ENCODE results near the gene NCAN.

NCAN gene

DNA sequence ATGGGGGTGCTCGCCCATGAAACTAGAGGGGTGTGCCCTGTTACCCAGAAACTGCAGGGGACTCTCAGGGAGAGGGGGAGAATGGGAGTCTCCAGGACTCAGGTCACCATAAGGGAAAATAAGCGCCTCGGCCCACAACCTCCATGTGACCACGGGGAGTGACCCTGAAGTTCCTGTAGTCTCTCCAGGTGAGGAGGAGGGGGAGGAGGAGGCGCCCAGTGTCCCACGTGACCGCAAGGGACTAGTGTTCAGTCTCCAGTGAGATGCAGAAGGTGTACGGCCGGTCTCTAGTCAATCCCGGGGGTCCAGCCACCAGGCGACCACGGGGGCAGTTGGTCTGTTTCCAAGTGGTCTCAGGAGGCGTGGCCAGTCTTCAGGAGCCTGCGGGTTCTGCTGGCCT is 45.4 kb downstream of the NCAN start:
- TF ChIP-seq, protein P1, sequence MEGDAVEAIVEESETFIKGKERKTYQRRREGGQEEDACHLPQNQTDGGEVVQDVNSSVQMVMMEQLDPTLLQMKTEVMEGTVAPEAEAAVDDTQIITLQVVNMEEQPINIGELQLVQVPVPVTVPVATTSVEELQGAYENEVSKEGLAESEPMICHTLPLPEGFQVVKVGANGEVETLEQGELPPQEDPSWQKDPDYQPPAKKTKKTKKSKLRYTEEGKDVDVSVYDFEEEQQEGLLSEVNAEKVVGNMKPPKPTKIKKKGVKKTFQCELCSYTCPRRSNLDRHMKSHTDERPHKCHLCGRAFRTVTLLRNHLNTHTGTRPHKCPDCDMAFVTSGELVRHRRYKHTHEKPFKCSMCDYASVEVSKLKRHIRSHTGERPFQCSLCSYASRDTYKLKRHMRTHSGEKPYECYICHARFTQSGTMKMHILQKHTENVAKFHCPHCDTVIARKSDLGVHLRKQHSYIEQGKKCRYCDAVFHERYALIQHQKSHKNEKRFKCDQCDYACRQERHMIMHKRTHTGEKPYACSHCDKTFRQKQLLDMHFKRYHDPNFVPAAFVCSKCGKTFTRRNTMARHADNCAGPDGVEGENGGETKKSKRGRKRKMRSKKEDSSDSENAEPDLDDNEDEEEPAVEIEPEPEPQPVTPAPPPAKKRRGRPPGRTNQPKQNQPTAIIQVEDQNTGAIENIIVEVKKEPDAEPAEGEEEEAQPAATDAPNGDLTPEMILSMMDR (IDR thresholded peaks at IDR 0.05; ENCODE audit: low read depth, low read length), result no peak
- no peak overlapping the region for H3K4me3 ChIP-seq (ENCODE audit: low read depth, low read length)

DNA sequence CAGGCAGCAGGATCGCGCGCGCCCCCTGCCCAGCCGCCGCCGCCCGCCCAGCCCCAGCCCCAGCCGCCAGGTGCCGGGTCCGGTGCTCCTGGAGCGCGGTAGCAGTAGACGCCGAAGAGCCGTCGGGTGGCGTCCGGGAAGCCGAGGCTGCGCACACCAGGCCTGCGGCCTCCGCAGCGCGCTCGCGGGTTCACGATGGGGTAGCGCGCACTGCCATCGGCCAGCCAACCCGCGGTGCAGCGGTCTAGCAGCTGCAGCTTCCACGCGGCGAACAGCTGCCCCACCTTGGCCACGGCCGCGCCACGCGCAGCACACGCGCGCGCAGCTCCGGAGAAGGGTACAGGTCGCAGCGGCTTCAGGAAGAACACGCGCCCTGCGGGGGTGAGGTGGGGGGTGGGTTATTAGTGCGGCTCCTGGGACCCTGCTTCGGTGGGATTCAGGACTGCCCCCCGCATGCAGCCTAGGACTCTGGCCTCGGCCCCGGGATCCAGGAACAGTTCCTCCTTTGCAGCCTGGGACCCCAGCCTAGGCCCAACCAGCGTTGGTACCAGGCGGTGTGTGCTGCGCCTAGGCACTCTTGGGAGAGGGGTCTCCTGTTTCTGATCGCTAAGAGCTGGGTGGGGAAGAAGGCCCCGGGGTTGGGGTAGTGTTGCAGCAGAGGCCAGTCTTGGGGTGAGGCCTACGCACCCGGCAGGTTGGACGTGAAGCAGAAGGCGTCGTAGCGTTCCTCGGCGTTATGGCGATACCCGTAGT is 46.3 kb downstream of the NCAN start:
- TF ChIP-seq, protein P1 (IDR thresholded peaks at IDR 0.05; ENCODE audit: low read depth, low read length), result no peak
- no peak overlapping the region for H3K4me3 ChIP-seq (ENCODE audit: low read depth, low read length)

DNA sequence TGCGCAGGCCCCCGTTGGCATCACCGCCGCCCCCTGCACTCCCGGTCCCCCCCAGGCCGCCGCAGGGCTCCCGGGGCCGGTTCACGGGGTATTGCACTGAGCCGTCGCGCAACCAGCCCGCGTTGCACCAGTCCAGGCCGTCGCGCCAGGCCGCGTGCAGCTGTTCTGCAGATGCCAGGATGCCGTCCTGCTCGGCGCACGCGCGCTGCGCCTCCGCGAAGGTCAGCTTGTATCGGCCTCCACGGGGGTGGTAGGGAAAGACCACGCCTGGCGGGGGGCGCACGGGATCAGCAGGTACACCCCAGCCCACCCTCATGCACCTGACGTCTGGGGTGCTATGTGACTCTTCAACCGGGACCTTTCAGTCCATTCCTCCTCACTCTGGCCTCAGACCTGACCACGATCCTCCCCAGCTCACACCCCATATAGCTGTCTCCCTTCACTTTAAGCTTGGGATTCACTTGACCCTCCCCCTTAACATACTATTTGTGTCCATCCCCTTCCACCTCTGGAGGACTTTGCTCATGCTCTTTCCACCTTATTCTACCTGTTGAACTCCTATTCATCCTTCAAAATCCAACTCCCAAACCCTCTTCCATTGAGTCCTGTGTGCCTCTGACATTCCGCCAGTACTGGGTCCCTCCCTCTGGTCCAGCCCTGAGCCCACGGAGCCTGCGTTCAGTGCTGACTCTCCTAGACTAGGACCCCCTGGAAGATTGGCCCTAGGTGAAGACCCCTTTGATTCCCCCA is 47.0 kb downstream of the NCAN start:
- TF ChIP-seq, protein P1 (IDR thresholded peaks at IDR 0.05; ENCODE audit: low read depth, low read length), result no peak
- H3K4me3 ChIP-seq (ENCODE audit: low read depth, low read length), result no peak overlapping the region

DNA sequence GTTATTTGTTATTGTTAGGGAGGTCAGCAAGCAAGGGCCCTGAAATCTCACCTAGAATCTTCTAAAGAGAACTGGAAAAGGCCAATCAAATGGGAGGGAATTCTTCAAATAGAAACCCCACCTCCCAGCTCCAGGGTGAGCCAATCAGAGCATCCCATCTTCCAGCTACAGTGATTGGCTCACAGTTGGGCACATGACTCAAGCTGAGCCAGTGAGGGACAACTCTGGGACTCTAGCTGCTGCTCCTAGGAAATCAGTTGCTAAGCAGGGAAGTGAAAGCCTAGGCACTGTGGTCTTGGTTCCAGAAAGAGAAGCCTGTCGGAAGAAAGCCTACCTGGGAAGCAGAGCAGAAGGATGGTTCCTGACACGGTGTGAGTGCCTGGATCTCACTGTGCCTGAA is 48.0 kb downstream of the NCAN start:
- TF ChIP-seq, protein P1 (IDR thresholded peaks at IDR 0.05; ENCODE audit: low read depth, low read length), result no peak
- no peak overlapping the region for H3K4me3 ChIP-seq (ENCODE audit: low read depth, low read length)

DNA sequence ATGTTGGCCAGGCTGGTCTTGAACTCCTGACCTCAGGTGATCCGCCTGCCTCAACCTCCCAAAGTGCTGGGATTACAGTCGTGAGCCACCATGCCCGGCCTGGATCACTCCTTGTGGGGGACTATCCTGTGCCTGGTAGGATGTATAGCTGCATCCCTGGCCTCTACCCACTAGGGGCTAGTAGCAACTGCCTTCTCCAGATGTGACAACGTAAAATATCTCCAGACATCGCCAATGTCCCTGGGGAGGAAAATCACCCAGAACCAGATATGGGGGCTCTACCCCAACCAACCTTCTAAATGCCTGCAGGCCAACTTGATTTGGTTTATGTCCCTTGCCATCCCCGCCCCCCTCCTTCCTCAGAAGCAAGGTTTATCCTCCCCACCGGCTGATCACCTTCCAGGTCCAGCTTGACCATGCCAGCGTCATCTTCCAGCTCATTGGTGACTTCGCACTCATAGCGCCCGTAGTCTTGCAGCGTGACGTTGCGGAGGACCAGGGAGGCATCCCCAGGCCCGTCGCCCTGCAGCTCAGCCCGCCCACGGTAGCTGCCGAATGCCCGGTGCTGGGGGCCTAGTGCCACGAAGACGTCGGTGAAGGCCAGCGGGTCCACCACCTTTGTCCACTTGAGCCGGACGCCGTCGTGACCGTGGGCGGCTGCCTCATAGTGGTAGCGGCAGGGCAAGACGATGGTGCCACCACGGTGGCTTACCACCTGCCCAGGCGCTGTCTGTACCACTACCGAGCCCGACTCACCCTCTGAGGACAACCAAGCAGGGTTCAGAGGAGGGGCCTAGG is 48.9 kb downstream of the NCAN start:
- no peak overlapping the region for H3K4me3 ChIP-seq (ENCODE audit: low read depth, low read length)
- TF ChIP-seq, protein P1 (IDR thresholded peaks at IDR 0.05; ENCODE audit: low read depth, low read length), result no peak

DNA sequence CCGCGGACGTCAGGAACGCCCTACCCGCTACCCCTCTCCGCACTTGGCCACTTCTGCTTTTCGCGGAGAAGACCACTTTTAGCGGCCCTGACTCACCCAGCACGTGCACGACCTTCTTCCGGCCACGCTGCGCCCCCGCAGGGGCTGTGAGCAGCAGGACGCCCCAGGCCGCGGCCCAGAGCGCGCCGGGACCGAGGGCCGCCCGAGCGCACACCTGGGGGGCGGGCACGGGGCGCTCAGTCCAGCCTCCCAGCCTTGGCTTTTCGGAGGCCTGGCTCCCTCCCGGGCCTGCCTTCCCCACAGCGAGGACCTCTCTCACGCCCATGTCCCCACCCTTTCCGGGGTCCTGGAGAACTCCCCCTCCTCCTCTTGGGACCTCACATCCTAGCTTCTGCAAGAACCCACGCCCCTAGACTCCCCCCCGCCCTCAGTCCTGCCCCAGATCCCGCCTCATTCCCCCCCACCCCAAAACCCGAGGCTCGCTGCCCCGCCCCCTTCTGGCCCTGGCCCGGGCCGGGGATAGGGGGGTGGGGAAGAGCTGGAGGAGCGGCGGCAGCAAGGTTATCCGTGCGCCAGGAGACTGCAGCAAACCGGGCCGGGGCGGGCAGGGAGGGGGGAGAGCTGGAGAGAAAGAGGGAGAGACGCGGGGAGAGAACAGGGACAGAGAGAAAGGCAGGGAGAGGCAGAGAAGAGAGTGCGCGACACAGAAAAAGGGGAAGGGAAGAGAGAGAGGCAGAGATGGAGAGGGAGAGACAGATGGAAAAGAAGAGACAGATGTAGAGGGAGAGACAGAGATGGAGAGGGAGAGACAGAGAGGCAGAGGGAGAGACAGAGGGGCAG is 49.8 kb downstream of the NCAN start:
- no peak overlapping the region for H3K4me3 ChIP-seq (ENCODE audit: low read depth, low read length)

More for the DNA sequence above, 49.8 kb downstream of the NCAN start:
- TF ChIP-seq, protein P1 (IDR thresholded peaks at IDR 0.05; ENCODE audit: low read depth, low read length), result no peak

Measured in WI38 (cell line).